NOMO-1 (cell line): ENCODE data around the gene EFCAB14.
"Not testable (repeated sequence)": the region's sequence is repeated elsewhere in the genome, so short reads cannot be mapped to it uniquely, and the experiment has no call there.

Experiments
- DNase-seq, 2 experiments: peaks; one replicate each; lab custom pipeline; 2025; ENCODE audit not compliant: unreplicated experiment in 2 of 2; lab: John Stamatoyannopoulos, UW

The EFCAB14 gene

DNA sequence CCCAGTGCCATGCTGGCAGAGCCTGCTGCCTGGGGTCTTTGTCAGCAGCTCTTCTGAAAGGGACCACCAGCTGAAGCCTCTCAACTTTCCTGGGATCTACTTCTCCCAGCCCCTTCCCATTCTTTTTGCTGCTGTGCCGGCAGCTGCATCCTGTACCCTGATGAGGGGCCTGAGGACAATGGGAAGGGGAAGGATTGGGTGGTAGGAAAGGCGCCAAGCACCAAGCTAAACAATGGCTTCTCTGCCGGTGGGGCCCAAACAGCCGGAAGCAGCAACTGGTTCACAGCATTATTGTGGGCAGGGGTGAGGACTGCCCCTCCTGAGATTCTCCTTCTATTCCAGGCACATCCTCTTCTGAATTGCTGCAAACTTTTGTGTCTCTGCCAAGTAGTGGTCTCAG is 5.0 kb upstream of the EFCAB14 start:
- DNase-seq: no peak

- DNase-seq: no peak
Observed at GRCh38 chr1:46721686-46722205, 2.8 kb upstream of the EFCAB14 start.

DNA sequence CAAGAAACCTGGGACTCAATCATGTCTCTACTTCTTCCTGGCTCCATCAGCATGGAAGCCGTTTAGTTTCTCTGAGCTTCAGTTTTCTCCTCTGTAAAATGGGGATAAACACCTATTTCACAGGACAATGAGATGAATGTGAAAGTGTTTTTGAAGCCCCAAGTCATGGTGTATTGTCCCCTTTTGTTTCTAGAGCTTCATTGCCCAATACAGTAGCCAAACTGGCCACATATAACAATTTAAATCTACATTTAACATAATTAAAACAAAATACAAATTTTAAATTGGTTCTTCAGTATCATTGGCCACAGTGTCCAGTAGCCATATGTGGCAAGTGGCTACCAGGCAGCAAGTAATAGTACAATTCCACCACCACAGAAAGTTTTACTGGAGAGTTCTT is 2.3 kb upstream of the EFCAB14 start:
- DNase-seq: no peak

GRCh38 chr1:46720319-46720718 is 1.4 kb upstream of the EFCAB14 start:
- DNase-seq: not testable (repeated sequence)

GRCh38 chr1:46719689-46720088 is 775 bp upstream of the EFCAB14 start:
- no peak for DNase-seq

- DNase-seq: no peak
Observed at GRCh38 chr1:46718340-46718726, 581 bp downstream of the EFCAB14 start.

DNA sequence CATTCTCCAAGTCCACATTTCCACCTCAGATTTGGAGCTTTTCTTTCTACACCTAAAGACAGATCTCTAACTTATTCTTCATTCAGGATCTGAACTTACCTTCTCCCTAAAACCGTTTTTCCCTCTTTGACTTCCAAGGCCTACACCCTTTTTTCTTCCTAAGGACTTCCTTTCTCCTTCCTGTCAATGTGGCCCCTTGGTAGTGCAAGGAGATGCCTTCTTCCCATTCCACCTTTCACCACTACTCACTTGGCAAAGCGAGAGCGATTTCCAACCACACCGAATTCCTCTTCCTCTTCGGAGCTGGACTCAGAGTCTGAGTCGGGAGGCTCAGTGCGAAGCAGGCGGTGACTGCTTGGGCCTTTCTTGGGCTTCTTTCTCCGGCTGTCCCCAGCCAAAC is 1.3 kb downstream of the EFCAB14 start:
- no peak for DNase-seq

DNA sequence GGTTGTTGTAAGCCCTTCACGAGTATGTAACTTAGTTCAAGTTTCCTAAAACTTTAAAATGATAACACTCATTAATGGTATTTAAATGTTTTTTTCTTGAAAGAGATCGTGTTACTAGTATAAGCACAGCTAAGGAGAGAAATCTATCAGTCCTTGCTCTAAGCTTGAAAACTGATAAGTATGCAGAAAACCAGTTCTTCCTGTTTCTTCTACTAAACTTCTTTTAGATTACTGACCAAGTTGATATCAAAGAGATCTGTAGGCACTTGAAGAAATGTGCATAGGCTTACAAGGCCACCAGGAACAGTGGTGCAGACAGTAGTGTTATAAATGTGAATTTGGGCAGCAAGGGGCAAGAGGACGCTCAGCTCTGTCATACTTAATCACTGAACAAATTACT is 3.9 kb downstream of the EFCAB14 start:
- no peak for DNase-seq

- no peak for DNase-seq
Observed at GRCh38 chr1:46708121-46708520, 10.8 kb downstream of the EFCAB14 start.

GRCh38 chr1:46705408-46705807 is 13.5 kb downstream of the EFCAB14 start:
- no peak for DNase-seq

- DNase-seq: no peak
Observed at GRCh38 chr1:46703927-46704641, 14.8 kb downstream of the EFCAB14 start.

- peak; percentile 42 to 88 for DNase-seq
Observed at GRCh38 chr1:46699666-46700065, 19.2 kb downstream of the EFCAB14 start.

- DNase-seq: no peak
Observed at GRCh38 chr1:46697053-46697452, 21.9 kb downstream of the EFCAB14 start.

- not testable (repeated sequence) for DNase-seq
Observed at GRCh38 chr1:46694676-46695075, 24.2 kb downstream of the EFCAB14 start.

DNA sequence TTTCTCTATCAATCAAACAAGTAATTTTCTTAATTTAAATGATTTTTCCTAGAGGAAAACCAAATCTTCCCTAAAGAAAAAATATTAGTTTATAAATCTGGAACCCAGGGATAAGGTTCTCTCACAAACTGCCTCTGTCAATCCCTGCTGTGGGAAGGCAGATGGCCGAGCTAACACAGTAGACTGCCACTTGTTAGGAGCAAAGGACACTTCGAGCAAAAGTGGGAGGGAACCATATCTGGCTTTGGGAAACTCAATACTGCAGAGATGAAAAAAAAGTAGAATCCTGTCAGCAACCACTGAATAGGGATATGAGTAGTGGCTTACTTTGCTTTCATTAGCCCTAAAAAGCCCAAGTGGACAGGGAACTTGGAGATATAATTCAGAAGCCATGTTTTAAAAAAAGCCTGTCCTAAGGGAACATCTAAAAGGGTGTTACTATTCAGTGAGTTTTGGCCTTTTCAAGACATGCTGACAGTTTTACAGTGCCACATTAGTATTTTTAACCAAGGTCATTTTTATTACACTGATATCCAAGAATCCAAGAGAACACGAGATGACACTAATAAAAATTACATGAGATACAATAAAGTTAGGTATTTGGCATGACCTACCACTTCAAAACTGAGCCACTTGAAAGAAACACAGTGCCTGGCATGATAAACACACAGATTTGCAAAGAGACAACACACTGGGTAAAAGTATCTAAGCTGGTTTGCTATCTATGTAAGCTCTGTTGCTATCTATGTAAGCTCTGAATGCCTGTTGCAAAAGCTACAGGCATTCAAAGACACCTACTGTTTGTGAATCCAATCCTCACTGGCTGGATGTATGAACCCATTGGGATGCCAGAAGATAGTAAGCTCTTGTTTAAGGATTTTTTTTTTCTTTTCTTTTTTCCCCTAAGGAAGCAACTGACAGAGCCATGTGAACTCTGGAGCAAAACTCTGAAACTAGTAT is 25.8 kb downstream of the EFCAB14 start:
- DNase-seq: no peak

DNA sequence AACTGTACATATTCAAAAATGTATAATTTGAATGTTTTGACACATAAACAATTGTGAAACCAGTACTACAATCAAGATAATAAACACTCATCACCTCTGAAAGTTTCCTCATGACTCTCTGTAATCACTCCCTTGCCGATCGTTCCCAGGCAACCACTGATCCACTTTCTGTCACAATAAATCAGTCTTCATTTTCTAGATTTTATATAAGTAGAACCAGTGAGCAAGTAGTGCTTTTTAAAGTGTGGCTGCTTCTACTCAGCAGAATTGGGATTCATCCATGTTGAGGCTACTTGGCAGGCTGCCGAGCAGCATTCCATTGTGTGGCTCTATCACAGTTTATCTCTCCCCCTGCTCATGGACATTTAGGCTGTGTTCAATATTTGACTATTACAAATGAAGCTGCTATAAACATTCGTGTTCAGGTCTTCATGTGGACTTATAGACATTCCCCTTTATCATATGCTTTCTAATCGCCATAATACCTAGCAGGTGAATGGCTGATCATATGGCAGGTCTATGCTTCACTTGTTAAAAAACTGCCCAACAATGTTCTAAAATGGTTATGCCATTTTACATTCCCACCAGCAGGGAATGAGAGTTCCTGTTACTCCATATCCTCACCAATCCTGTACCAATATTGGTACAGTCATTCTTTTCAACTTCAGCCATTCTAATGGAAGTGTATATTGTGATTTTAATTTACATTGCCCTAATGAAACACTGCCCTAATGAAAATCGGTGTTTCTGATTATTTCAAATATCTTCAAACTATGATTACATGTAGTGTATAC is 26.7 kb downstream of the EFCAB14 start:
- no peak for DNase-seq

DNA sequence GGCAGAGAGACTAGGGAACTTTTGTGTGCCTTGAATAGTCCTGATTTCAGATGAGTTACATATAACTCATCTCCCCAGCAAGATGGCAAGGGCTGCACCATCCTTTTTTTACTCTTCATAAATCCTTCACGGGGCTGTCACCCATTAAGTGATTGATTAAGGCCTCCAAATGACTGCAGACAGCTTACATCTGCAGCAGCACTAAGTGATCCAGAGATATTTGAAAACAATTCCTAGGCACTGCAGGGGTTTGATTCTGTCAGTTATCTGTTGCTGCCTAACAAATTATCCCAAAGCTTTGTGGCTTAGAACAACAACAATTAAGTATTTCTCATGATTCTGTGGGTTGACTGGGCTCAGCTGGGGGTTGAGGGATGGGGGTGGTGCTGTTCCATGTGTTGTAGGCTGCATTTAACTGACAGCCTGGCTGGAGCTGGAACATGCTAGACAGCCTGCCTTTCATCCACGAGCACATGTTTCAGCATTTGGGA is 27.9 kb downstream of the EFCAB14 start:
- DNase-seq: no peak

GRCh38 chr1:46689897-46690296 is 29.0 kb downstream of the EFCAB14 start:
- no peak for DNase-seq

GRCh38 chr1:46689356-46689755 is 29.6 kb downstream of the EFCAB14 start:
- no peak for DNase-seq

DNA sequence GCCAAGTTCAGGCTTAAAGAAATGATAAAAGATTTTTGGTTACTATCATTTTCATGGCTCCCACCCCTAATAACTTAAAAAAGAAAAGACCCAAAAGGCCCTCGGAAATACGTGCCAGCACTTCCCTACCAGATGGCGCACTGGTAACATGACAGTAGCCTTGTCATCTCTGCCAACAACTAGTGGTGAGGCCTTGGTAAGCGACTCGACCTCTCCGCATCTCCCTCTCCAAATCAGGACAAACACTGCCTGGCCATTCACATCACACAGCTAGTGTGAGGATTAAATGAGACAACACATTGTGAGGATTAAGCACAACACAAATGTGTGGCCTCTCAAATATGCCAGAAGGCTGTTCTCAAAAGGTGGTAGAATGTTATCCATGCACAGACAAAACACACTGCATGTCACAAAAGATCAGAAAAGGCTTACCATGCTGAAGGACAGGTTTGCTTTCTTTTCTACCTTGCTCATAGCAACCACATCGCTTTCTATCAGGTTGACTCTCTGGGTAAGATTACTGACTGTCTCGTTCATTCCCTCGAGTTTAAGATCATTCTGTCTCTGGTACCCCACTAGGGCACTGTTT is 30.9 kb downstream of the EFCAB14 start:
- no peak for DNase-seq
